ENCODE measurements around the gene ZC3H18.

DNA sequence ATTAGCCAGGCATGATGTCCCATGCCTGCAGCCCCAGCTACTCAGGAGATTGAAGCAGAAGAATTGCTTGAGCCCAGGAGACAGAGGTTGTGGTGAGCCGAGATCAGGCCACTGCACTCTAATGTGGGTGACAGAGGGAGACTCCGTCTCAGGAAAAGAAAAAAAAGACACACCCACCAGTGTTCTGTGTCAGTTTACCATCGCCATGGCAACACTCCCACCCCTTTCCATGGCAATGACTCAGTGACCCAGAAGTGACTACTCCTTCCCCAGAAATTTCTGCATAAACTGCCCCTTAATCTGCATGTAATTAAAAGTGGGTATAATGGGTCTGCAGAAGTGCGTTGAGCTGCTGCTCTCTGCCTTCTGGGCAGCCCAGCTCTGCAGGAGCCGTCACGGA, 4.0 kb upstream of the ZC3H18 start:
- TF ChIP-seq ZNF671 (CRISPR knock-in tag; IDR thresholded peaks at IDR 0.05): no peak
- TF ChIP-seq, protein P1, sequence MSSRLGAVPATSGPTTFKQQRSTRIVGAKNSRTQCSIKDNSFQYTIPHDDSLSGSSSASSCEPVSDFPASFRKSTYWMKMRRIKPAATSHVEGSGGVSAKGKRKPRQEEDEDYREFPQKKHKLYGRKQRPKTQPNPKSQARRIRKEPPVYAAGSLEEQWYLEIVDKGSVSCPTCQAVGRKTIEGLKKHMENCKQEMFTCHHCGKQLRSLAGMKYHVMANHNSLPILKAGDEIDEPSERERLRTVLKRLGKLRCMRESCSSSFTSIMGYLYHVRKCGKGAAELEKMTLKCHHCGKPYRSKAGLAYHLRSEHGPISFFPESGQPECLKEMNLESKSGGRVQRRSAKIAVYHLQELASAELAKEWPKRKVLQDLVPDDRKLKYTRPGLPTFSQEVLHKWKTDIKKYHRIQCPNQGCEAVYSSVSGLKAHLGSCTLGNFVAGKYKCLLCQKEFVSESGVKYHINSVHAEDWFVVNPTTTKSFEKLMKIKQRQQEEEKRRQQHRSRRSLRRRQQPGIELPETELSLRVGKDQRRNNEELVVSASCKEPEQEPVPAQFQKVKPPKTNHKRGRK (CRISPR knock-in tag; IDR thresholded peaks at IDR 0.05; ENCODE audit: borderline replicate concordance): no peak
- TF ChIP-seq, protein P2, sequence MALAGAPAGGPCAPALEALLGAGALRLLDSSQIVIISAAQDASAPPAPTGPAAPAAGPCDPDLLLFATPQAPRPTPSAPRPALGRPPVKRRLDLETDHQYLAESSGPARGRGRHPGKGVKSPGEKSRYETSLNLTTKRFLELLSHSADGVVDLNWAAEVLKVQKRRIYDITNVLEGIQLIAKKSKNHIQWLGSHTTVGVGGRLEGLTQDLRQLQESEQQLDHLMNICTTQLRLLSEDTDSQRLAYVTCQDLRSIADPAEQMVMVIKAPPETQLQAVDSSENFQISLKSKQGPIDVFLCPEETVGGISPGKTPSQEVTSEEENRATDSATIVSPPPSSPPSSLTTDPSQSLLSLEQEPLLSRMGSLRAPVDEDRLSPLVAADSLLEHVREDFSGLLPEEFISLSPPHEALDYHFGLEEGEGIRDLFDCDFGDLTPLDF (CRISPR knock-in tag; IDR thresholded peaks at IDR 0.05): no peak
- TF ChIP-seq, protein P3, sequence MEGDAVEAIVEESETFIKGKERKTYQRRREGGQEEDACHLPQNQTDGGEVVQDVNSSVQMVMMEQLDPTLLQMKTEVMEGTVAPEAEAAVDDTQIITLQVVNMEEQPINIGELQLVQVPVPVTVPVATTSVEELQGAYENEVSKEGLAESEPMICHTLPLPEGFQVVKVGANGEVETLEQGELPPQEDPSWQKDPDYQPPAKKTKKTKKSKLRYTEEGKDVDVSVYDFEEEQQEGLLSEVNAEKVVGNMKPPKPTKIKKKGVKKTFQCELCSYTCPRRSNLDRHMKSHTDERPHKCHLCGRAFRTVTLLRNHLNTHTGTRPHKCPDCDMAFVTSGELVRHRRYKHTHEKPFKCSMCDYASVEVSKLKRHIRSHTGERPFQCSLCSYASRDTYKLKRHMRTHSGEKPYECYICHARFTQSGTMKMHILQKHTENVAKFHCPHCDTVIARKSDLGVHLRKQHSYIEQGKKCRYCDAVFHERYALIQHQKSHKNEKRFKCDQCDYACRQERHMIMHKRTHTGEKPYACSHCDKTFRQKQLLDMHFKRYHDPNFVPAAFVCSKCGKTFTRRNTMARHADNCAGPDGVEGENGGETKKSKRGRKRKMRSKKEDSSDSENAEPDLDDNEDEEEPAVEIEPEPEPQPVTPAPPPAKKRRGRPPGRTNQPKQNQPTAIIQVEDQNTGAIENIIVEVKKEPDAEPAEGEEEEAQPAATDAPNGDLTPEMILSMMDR (IDR thresholded peaks at IDR 0.05): no peak
- no peak for TF ChIP-seq JUN (CRISPR knock-in tag; IDR thresholded peaks at IDR 0.05)
- TF ChIP-seq, protein P4, sequence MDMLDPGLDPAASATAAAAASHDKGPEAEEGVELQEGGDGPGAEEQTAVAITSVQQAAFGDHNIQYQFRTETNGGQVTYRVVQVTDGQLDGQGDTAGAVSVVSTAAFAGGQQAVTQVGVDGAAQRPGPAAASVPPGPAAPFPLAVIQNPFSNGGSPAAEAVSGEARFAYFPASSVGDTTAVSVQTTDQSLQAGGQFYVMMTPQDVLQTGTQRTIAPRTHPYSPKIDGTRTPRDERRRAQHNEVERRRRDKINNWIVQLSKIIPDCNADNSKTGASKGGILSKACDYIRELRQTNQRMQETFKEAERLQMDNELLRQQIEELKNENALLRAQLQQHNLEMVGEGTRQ (CRISPR knock-in tag; IDR thresholded peaks at IDR 0.05): no peak
- TF ChIP-seq NFYB (CRISPR knock-in tag; conservative IDR thresholded peaks at IDR 0.05; ENCODE audit: low read depth): no peak
- no peak for TF ChIP-seq ZNF423 (CRISPR knock-in tag; IDR thresholded peaks at IDR 0.05)
- TF ChIP-seq, protein P5, sequence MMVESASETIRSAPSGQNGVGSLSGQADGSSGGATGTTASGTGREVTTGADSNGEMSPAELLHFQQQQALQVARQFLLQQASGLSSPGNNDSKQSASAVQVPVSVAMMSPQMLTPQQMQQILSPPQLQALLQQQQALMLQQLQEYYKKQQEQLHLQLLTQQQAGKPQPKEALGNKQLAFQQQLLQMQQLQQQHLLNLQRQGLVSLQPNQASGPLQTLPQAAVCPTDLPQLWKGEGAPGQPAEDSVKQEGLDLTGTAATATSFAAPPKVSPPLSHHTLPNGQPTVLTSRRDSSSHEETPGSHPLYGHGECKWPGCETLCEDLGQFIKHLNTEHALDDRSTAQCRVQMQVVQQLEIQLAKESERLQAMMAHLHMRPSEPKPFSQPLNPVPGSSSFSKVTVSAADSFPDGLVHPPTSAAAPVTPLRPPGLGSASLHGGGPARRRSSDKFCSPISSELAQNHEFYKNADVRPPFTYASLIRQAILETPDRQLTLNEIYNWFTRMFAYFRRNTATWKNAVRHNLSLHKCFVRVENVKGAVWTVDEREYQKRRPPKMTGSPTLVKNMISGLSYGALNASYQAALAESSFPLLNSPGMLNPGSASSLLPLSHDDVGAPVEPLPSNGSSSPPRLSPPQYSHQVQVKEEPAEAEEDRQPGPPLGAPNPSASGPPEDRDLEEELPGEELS (CRISPR knock-in tag; IDR thresholded peaks at IDR 0.05): no peak

Measured in WTC11 (cell line).